Brain microvascular endothelial cell (primary cell): ENCODE results near the gene RBM39.

ENCODE experiments used
- DNase-seq: peaks from one replicate; pipeline ENCODE4 v3.0.0-alpha.2; 2020
- H3K27ac ChIP-seq: fragments of 250-450 bp; sonication (Bioruptor Pico); 2 replicates; pipeline ENCODE4 v1.5.1; 2020; ENCODE audit warnings: mild to moderate bottlenecking, moderate library complexity
- H3K27me3 ChIP-seq: fragments of 250-450 bp; sonication (Bioruptor Pico); replicated peaks from 2 replicates; pipeline ENCODE4 v1.5.1; 2020; ENCODE audit warnings: mild to moderate bottlenecking
- H3K36me3 ChIP-seq: fragments of 250-450 bp; sonication (Bioruptor Pico); replicated peaks from 2 replicates; pipeline ENCODE4 v1.5.1; 2020; ENCODE audit warnings: mild to moderate bottlenecking
- H3K4me3 ChIP-seq: 2 replicates; pipeline ENCODE4 v1.5.1; 2011; ENCODE audit warnings: low read depth, mild to moderate bottlenecking, control low read depth, low read length, moderate library complexity
- CTCF ChIP-seq: IDR thresholded peaks from 2 replicates; pipeline ENCODE4 v1.5.1; 2011; ENCODE audit warnings: low read depth, mild to moderate bottlenecking, moderate library complexity, low read length, control low read depth, inconsistent platforms; ENCODE audit errors: missing control alignments
- in situ Hi-C: cut with HindIII; loops from 2 replicates; pipeline ENCODE4 v1.10.0; 2017; ENCODE audit warnings: low sequenced_read_pairs, low pct_ligation_motif_present

RBM39 gene

GRCh38 chr20:35776513-35777101, 34.5 kb upstream of the RBM39 start:
- Histone ChIP-seq H3K4me3 (no peak overlapping the region), H3K36me3 (peaks cover 8% of the 10 kb centered on the region), H3K27ac (no peak overlapping the region), H3K27me3 (no peaks in the 10 kb centered on the region)
- in situ Hi-C loops, result no loop called here
- DNase-seq, result peak; percentile 52
- no peak for TF ChIP-seq CTCF

- Histone ChIP-seq H3K27ac (no peak overlapping the region), H3K4me3 (no peak overlapping the region), H3K36me3 (peaks cover 8% of the 10 kb centered on the region), H3K27me3 (no peaks in the 10 kb centered on the region)
- TF ChIP-seq CTCF, result no peak
- in situ Hi-C loops, result no loop called here
- no peak for DNase-seq
Measured at GRCh38 chr20:35774391-35774790, 32.3 kb upstream of the RBM39 start.

GRCh38 chr20:35773154-35773751, 31.2 kb upstream of the RBM39 start:
- Histone ChIP-seq H3K4me3 (peak overlapping the region; percentile 91), H3K36me3 (peaks cover 8% of the 10 kb centered on the region), H3K27ac (peak overlapping the region; percentile 73), H3K27me3 (no peaks in the 10 kb centered on the region)
- TF ChIP-seq CTCF, result no peak
- in situ Hi-C loops, result no loop called here
- peak; percentile 33 for DNase-seq

- no peak for TF ChIP-seq CTCF
- H3K27ac ChIP-seq, result peak overlapping the region; percentile 73
- no peak for DNase-seq
- H3K36me3 ChIP-seq, result peaks cover 8% of the 10 kb centered on the region
- no peaks in the 10 kb centered on the region for H3K27me3 ChIP-seq
- peak overlapping the region; percentile 91 for H3K4me3 ChIP-seq
- in situ Hi-C loops, result no loop called here
Measured at GRCh38 chr20:35772563-35773058, 30.6 kb upstream of the RBM39 start.

- no peak for TF ChIP-seq CTCF
- Histone ChIP-seq H3K36me3 (peaks cover 8% of the 10 kb centered on the region), H3K27ac (peak within 1 kb of the TSS; percentile 73), H3K27me3 (no peaks in the 10 kb centered on the region), H3K4me3 (peak within 1 kb of the TSS; percentile 91)
- in situ Hi-C loops, result no loop called here
- DNase-seq, result peak; percentile 98
Measured at GRCh38 chr20:35771689-35772562, 29.9 kb upstream of the RBM39 start, which contains the start of gene PHF20. TSS of gene PHF20 (plus strand) at chr20:35772015. CDS start at chr20:35801523, 29,508 bp downstream.
